Ishikawa (cell line): ENCODE measurements around the gene AHI1.

Experiments
- CEBPB ChIP-seq: IDR thresholded peaks from 2 replicates; pipeline ENCODE4 v1.6.1; 2012
- CREB1 ChIP-seq: IDR thresholded peaks from 2 replicates; pipeline ENCODE4 v1.6.1; 2012; ENCODE audit warnings: low read depth
- EGR1 ChIP-seq: IDR thresholded peaks from 2 replicates; pipeline ENCODE4 v1.6.1; 2012
- EP300 ChIP-seq: IDR thresholded peaks from 2 replicates; pipeline ENCODE4 v1.6.1; 2012; ENCODE audit warnings: borderline replicate concordance
- FOXM1 ChIP-seq: IDR thresholded peaks from 2 replicates; pipeline ENCODE4 v1.6.1; 2012; ENCODE audit warnings: low read depth, borderline replicate concordance
- NFIC ChIP-seq: IDR thresholded peaks from 2 replicates; pipeline ENCODE4 v1.6.1; 2012
- RAD21 ChIP-seq: IDR thresholded peaks from 2 replicates; pipeline ENCODE4 v1.6.1; 2012; ENCODE audit warnings: low read depth
- TAF1 ChIP-seq: IDR thresholded peaks from 2 replicates; pipeline ENCODE4 v1.6.1; 2012; ENCODE audit warnings: low read depth, mild to moderate bottlenecking
- TCF12 ChIP-seq: IDR thresholded peaks from 2 replicates; pipeline ENCODE4 v1.6.1; 2012; ENCODE audit warnings: low read depth
- TEAD4 ChIP-seq: IDR thresholded peaks from 2 replicates; pipeline ENCODE4 v1.6.1; 2012
- YY1 ChIP-seq: IDR thresholded peaks from 2 replicates; pipeline ENCODE4 v1.6.1; 2012; ENCODE audit warnings: low read depth
- ZBTB7A ChIP-seq: IDR thresholded peaks from 2 replicates; pipeline ENCODE4 v1.6.1; 2012; ENCODE audit warnings: low read depth
- TF ChIP-seq, protein P1 (sequence below): IDR thresholded peaks from 2 replicates; pipeline ENCODE4 v1.6.1; 2012; ENCODE audit warnings: low read depth, mild to moderate bottlenecking
- TF ChIP-seq, protein P2 (sequence below): IDR thresholded peaks from 2 replicates; pipeline ENCODE4 v1.6.1; 2012
- TF ChIP-seq, protein P3 (sequence below): IDR thresholded peaks from 2 replicates; pipeline ENCODE4 v1.6.1; 2012

The AHI1 gene

DNA sequence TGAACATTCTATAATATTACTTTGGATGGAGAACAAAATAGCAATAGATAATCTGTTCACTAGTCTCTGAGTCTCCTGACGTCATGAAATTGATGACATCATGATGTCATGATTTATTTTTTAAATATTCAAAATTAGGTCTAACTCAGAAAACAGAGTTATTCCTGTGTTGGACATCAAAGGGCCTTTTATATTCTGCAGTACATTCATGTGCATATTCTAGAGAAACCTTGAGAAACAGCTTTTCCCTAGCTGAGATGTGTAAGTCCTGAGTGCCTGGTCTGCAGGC is 263.1 kb downstream of the AHI1 start:
- TF ChIP-seq, protein P1, sequence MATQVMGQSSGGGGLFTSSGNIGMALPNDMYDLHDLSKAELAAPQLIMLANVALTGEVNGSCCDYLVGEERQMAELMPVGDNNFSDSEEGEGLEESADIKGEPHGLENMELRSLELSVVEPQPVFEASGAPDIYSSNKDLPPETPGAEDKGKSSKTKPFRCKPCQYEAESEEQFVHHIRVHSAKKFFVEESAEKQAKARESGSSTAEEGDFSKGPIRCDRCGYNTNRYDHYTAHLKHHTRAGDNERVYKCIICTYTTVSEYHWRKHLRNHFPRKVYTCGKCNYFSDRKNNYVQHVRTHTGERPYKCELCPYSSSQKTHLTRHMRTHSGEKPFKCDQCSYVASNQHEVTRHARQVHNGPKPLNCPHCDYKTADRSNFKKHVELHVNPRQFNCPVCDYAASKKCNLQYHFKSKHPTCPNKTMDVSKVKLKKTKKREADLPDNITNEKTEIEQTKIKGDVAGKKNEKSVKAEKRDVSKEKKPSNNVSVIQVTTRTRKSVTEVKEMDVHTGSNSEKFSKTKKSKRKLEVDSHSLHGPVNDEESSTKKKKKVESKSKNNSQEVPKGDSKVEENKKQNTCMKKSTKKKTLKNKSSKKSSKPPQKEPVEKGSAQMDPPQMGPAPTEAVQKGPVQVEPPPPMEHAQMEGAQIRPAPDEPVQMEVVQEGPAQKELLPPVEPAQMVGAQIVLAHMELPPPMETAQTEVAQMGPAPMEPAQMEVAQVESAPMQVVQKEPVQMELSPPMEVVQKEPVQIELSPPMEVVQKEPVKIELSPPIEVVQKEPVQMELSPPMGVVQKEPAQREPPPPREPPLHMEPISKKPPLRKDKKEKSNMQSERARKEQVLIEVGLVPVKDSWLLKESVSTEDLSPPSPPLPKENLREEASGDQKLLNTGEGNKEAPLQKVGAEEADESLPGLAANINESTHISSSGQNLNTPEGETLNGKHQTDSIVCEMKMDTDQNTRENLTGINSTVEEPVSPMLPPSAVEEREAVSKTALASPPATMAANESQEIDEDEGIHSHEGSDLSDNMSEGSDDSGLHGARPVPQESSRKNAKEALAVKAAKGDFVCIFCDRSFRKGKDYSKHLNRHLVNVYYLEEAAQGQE: no peak
- TF ChIP-seq FOXM1 (no peak), RAD21 (no peak), YY1 (no peak), CEBPB (no peak), TCF12 (no peak), EGR1 (no peak), CREB1 (no peak), TAF1 (no peak), EP300 (no peak)

DNA sequence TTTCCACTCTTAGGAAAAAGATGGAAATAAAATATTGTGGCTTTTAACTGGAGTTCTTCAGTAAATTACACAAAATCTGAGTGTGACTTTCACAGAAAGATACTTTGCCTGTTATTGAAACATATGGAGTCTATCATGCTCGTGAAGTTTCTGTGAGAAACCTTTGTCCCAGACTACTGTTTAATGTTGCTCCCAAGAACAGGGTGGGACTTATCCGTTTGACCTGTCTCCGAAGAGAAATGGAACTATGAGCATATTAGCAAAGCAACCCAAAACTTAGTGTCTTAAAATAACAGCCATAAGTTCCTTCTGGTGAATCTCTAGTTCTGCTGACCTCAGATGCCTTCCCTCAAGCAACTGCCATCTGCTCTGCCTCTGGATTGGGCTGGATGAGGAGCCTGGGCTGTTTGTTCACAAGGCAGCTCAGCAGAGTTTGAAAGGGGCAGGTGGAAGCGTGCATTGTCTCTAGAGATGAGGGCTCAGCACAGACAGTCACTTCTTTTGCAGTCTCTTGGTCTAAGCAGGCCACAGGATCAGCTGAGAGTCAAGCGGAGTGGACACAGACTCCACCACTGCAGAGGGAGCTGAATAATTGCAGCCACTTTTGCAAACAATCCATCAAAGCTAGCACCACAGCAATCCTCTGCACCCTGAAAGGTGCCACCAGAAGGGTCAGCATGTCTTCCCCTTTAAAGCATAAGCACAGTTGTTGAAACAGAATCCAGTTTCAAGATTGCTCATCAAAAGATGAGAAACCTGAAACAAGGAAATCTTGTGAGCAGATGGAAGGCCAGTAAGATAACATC is 263.7 kb downstream of the AHI1 start:
- TF ChIP-seq, protein P2, sequence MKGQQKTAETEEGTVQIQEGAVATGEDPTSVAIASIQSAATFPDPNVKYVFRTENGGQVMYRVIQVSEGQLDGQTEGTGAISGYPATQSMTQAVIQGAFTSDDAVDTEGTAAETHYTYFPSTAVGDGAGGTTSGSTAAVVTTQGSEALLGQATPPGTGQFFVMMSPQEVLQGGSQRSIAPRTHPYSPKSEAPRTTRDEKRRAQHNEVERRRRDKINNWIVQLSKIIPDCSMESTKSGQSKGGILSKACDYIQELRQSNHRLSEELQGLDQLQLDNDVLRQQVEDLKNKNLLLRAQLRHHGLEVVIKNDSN: no peak
- TF ChIP-seq, protein P3, sequence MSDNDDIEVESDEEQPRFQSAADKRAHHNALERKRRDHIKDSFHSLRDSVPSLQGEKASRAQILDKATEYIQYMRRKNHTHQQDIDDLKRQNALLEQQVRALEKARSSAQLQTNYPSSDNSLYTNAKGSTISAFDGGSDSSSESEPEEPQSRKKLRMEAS: no peak
- TF ChIP-seq EP300: no peak
- TF ChIP-seq YY1: no peak
- TF ChIP-seq, protein P1: no peak
- no peak for TF ChIP-seq TCF12
- TF ChIP-seq CREB1: no peak
- TF ChIP-seq ZBTB7A: no peak
- no peak for TF ChIP-seq TAF1
- no peak for TF ChIP-seq RAD21
- TF ChIP-seq CEBPB: no peak
- no peak for TF ChIP-seq FOXM1
- no peak for TF ChIP-seq NFIC
- TF ChIP-seq EGR1: no peak
- no peak for TF ChIP-seq TEAD4
